HPDE6-E6E7 (cell line): ENCODE measurements around the gene COQ4.
A peak's percentile ranks its signal among the peaks of the same experiment; 100 is the strongest.
"Not testable (repeated sequence)": the region's sequence is repeated elsewhere in the genome, so short reads cannot be mapped to it uniquely, and the experiment has no call there.

Source experiments
- DNase-seq: peaks from one replicate; pipeline ENCODE4 v3.0.0; 2011; ENCODE audit warnings: missing footprints; ENCODE audit errors: extremely low spot score

Gene COQ4

GRCh38 chr9:128298535-128299482, 23.8 kb upstream of the COQ4 start:
- DNase-seq: no peak

GRCh38 chr9:128304136-128304970, 18.3 kb upstream of the COQ4 start:
- no peak for DNase-seq

DNA sequence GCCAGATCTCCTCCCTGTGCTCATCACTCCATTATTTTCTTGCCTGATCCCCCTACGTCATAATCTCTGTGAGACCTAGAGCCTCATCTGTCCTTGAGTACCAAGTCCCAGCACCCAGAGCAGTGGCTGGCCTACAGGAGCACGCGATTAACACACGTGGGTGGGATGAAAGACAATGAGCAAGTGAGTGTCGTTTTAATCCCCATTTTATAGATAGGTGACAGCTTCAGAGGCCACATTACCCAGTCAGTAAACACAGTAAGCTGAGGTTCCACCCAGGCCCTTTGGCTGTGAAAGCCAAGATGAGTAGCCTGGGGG, 17.7 kb upstream of the COQ4 start:
- DNase-seq: no peak

- no peak for DNase-seq
These were observed 13.1 kb upstream of the COQ4 start for GRCh38 chr9:128309551-128309950.

DNA sequence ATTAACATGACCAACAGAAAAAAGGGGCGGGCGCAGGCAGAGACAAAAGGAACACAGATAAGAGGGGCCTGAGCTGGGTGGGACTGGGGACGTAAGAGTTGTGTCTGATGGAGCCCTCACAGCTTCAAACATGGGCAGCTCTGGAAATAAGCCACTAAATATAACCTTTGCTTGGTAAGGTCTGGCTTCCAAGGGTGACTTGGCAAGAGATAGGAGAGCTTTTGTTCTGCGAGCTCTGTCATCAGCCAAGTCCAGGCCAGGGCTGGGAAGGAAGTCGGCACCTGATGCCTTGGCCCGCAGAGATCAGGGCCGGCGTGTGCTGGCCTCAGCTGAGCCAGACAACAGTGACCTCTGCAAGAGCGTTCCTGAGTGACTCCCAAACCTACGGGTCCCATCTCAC, 12.2 kb upstream of the COQ4 start:
- DNase-seq: no peak

DNA sequence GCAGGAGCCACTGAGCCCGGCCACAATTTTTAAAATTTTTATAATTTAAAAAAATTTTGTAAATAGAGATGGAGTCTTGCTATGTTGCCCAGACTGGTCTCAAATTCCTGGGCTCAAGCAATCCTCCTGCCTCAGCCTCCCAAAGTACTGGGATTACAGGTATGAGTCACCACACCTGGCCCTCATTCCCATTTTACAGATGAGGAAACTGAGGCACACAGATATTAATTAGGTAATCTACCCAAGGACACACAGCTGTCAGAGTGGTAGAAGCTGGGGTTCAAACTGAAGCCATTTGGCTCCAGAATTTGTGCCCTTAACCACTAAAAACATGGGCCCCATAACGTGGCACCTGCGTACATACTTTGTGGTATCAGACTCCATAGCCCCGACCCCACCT, 7.9 kb upstream of the COQ4 start:
- no peak for DNase-seq

DNA sequence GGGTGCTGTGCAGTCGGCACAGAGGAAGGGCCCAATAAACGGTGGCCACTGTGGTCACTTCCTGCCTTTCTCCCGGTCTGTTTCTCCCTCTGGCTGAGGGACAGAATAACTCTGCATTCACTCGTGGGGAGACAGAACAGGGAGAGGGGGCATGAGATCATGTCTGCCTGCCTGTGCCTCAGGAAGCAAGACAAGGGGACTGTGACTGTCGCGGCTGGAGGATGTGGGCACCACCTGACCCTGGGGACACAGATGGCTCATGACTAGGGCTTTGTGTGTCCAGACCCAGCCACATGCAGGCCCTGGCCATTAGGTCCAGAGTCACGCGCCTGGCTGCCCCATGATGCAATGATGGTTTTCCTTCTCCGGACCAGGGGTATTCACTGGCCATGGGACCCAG, 6.2 kb upstream of the COQ4 start:
- no peak for DNase-seq

DNA sequence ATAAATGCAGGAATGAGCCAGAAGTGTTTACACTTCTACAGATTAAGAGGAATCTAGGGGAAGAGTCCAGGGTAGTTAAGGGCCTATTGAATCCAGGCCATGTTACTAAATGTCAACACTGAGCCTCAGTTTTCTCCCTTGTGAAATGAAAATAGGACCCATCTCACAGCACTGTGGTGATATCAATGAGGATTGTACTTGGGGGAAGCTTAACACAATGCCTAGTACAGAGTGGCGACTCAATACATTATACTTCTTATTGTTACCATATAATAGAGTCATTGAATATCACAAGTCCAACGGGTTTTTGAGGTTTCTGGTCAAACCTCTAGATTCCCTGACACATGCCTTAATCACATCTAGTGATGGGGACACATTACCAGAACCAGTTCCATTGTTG, 5.0 kb upstream of the COQ4 start:
- no peak for DNase-seq

- no peak for DNase-seq
These were observed 1.3 kb upstream of the COQ4 start for GRCh38 chr9:128321343-128321742.

- no peak for DNase-seq
These were observed 698 bp upstream of the COQ4 start for GRCh38 chr9:128321879-128322403.

DNA sequence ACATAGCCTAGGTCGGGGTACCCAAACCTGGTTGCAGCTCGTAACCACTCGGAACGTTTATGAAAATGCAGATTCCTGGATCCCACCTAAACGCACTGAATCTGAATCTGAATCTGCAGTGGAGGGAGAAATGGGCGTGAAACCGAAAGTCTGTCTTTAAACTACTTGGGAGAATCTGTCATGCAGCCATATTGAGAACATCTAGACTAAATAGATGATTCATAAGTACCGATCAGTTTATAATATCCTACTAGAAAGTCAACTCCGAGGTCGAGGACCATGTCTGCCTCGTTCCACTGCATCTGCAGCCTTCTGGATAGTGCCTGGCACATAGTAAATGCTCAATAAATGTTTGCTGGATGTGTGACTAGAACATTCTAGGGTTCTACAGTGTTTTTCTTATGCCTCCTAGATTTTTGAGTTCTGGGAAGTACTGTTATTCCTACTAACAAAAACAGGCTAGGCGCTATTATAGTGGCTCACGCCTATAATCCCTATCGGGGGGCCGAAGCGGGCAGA, 632 bp downstream of the COQ4 start:
- DNase-seq: no peak

DNA sequence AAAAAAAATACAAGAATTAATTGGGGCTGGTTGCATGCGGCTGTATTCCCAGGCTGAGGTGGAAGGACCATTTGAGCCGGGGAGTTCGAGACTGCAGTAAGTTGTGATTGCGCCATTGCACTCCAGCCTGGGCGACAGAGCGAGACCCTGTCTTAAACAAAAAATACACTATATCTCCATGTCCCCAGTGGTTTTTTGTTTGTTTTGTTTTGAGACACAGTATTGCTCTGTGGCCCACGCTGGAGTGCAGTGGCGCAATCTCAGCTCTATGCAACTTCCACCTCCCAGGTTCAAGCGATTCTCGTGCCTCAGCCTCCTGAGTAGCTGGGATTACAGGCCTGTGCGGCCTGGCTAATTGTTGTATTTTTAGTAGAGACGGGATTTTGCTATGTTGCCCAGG, 1.2 kb downstream of the COQ4 start:
- DNase-seq: no peak

GRCh38 chr9:128324401-128324800, 1.8 kb downstream of the COQ4 start:
- DNase-seq: no peak

- no peak for DNase-seq
These were observed 3.0 kb downstream of the COQ4 start for GRCh38 chr9:128325629-128326028.

DNA sequence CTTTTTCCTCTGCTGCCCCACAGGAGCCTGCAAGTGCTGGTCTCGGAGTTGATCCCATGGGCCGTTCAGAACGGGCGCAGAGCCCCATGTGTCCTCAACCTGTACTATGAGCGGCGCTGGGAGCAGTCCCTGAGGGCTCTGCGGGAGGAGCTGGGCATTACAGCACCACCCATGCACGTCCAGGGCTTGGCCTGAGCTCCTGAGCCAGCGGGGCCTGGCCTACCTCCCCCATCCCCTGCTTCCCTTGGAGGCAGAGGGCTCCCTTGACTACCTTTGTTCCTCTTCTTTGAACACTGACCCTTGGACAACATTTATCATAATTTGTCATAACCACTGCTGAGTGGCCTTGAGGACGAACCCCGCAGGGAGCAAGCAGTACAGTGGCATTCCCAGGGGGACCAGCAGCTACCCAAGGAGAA, 10.8 kb downstream of the COQ4 start:
- DNase-seq: no peak

DNA sequence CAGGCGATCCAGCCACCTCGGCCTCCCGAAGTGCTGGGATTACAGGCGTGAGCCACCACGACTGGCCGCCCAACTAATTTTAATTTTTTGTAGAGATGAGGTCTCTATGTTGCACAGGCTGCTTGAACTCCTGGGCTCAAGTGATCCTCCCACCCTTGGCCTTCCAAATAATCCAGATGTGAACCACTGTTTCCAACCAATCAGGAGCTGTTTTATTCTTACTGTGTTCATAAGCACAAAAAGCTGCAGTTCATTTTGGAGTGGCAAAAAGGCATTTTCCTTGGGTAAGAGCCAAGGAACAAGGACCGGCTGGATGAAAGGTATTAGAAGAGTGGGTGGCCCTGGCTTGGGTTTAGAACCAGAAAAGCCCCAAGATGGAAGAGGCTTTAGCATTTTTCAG, 12.5 kb downstream of the COQ4 start:
- no peak for DNase-seq

DNA sequence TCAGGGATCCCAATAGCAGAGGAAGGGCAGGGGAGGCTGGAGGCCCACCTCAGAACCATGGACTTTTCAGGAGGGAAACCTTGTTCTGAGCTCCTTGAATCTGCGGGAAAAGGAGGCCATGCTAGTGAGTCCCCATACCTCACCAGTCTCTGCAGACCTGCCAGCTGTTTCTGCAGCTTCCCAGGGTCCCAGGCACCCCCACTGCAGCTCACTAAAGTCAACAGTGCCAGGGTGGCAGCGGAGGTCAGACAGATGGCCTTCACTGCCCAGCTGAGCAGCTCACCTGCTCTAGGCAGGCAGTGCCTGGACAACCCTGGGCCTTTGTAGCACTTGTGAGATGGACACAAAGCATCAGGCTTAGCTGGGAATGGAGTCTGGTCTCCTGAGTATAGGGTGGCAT, 13.3 kb downstream of the COQ4 start:
- DNase-seq: no peak

DNA sequence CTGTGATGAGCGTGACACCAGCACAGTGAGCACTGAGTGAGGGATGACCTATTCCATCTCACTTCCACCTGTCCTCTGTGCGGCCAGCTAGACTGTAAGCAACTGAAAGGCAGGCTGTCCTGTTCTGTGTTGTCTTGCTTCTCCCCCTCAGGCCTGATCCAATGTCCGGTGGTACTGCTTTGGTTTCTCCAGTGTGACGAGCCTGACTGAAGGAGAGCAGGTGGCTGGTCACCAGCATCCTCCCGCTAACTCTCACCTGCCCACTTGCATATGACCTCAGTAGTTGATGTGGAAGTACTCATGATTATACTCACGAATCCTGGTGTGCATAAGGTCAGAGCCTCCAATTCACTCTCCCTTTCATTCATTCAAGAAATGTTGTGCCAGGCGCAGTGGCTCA, 15.3 kb downstream of the COQ4 start:
- DNase-seq: no peak

- not testable (repeated sequence) for DNase-seq
These were observed 16.4 kb downstream of the COQ4 start for GRCh38 chr9:128338852-128339614.

GRCh38 chr9:128339761-128340690, 17.4 kb downstream of the COQ4 start, which contains the start of gene SLC27A4:
SLC27A4 (plus strand) TSS chr9:128340527; CDS start chr9:128343133, 2,606 bp downstream.
- peak; percentile 94 for DNase-seq
